ENCODE measurements around the gene CDC20.
"Not testable (repeated sequence)": the region's sequence is repeated elsewhere in the genome, so short reads cannot be mapped to it uniquely, and the experiment has no call there.

CDC20 gene

GRCh38 chr1:43358121-43358745 lies 548 bp upstream of the CDC20 start:
- DNase-seq: peak; percentile 17

GRCh38 chr1:43359696-43360095 lies 915 bp downstream of the CDC20 start:
- DNase-seq: no peak

DNA sequence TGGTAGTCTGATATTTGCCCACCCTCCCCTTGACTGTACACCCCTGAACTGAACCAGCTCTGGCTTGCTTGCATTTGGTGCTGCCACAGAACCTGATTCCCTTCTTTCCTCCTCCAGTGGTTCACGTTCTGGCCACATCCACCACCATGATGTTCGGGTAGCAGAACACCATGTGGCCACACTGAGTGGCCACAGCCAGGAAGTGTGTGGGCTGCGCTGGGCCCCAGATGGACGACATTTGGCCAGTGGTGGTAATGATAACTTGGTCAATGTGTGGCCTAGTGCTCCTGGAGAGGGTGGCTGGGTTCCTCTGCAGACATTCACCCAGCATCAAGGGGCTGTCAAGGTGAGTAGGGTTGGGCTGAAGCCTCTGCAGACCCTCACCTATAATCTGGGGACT lies 1.8 kb downstream of the CDC20 start:
- no peak for DNase-seq

DNA sequence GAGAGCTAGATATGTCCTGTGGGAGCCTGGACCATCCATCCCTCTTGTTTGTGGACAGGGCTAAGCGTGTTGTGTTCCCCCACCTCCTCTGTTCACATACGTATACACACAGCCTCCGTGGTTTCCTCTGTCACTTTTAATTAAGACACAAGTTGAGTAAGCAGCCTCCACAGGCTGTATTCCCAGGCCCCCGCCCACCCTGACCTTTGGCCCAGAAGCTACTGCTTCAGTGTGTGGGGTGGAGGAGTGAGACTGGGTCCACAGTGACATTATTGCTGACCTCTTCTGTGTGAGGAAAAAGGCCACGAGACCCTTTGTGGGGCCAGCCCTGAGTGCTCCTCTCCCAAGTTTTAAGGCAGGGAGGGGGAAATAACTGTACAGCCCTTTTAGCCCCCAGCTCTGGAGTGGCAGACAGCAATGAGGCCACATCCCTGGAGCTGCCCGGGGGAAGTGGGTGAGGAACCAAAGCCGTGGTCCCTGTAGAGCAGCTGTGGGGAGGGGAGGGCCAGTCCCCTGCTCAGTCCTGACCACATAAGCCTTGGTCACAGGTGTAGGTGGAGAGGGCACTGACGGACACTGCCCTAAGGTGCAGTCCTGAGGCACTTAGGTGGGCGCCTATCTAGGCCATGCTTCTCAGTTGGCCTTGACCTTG lies 4.6 kb downstream of the CDC20 start:
- DNase-seq: no peak

- no peak for DNase-seq
Measured at GRCh38 chr1:43363935-43364525, 5.2 kb downstream of the CDC20 start.

DNA sequence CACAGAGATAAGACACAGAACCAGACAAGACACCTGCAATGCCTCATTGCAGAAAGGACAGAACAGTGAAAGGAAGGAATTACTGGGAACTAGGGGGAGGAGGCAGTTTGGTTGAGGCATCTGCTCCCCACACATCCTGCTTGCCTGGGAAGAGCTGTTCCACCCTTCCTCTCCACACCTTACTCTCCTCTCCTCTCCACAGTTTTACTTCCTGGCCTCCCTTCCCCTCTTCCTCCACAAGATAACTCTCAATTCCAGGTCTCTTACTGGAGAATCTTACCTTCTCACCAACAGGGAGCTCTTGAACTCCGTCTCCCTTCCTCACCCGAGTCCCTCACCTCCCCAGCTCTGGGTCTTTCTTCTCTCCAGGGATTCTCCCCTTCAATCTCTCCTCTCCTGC lies 6.9 kb downstream of the CDC20 start:
- DNase-seq: no peak

- peak; percentile 7 for DNase-seq
Measured at GRCh38 chr1:43366179-43366578, 7.4 kb downstream of the CDC20 start.

DNA sequence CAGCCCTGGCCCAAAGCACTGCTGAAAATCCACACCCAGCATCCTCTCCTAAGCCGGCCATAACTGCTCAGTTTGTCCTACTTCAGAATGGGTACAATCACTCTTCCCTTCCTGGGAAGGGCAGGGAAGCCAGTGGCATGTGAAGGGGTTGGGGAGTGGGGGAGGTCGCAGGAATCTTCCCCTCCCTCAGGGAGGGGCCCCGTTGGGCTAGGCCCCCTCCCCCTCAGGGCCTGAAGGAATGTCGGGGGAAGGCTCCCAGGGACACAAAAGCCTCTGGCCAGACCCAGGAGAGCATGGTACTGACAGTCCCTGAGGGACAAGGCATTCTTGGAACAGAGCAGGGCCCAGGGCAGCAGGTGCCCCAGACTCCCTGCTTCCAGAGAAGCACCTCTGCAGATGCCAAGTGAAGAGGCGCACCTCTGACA lies 7.8 kb downstream of the CDC20 start:
- DNase-seq: no peak

- peak; percentile 36 for DNase-seq
Measured at GRCh38 chr1:43367026-43367903, 8.5 kb downstream of the CDC20 start.

DNA sequence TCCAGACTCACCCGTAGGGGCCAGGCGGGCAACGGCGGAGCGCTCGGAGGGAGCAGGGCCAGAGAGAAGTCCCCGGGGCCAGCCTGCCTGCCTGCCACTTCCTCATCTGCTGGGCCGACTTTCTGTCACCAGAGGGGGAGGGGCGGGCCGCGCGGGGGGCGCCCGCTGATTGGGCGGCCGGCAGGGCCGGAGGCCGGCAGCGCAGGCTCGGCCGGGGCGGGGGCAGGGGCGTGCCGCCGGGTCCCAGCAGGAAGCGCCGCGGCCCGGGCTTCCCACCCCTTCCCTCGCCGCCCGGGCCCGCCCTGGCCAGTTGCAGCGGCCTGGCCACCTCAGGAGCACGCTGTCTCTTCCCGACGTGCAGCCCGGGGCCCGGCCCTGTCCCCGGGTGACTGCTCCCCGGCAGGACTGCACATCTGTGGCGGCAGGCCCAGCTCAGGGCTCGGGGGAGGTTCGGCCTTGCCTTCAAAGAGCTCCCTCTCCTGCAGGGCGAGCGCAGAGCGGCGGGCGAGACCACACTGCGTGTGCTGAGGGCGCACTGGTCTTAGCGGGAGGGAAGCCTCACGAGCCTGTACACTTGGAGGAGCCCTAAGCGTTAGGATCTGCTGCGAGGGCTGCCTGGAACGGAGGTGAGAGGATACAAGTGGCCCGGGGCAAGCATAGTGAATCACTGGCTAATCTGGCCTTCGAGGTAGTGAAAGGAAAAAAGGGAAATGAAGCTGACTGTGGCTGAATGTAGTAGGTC lies 9.3 kb downstream of the CDC20 start, which contains the start of gene ELOVL1:
Gene ELOVL1 (minus strand): TSS at position 108 of the 742 bp plus-strand sequence. CDS start 2,402 bp downstream, outside the sequence.
- DNase-seq: peak; percentile 93

DNA sequence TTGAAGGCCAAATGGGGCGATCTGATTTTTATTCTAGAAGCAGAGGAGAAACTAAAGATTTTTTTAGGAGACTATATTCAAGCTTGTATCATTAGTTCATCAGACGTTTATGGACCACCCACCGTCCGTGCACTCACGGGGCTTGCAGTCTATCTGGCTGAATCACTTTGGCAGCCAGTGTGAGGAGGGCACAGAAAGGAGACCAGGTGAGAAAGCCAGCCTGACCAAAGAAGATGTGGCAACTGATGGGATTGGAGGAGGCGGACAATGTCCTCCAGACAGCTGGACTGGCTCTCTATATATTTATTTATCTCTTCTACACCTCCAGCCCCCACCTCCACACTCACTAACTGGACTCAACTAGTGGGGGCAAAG lies 9.9 kb downstream of the CDC20 start:
- DNase-seq: peak; percentile 6

- DNase-seq: not testable (repeated sequence)
Measured at GRCh38 chr1:43369779-43370178, 11.0 kb downstream of the CDC20 start.

DNA sequence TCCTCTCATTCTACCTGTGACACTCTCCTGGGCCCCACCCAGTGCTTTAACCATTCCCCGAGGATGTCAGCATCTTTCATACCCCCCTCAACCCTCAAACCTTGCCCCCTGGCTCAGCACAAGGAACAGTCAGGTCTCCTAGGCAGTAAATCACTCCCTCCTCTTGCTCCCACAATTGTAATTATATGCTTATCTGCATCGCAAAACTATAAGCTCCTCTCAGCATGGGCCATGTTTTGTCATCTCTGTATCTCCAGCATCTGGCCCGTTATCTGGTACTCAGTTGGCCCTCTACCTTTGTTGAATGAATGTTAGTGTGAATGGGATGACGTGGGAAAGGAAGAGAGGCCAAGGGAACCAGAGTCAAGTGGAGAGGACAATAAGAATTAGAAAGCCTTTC lies 11.8 kb downstream of the CDC20 start:
- DNase-seq: no peak

GRCh38 chr1:43372172-43372571 lies 13.4 kb downstream of the CDC20 start:
- DNase-seq: no peak

GRCh38 chr1:43373066-43373940 lies 14.5 kb downstream of the CDC20 start:
- DNase-seq: no peak

DNA sequence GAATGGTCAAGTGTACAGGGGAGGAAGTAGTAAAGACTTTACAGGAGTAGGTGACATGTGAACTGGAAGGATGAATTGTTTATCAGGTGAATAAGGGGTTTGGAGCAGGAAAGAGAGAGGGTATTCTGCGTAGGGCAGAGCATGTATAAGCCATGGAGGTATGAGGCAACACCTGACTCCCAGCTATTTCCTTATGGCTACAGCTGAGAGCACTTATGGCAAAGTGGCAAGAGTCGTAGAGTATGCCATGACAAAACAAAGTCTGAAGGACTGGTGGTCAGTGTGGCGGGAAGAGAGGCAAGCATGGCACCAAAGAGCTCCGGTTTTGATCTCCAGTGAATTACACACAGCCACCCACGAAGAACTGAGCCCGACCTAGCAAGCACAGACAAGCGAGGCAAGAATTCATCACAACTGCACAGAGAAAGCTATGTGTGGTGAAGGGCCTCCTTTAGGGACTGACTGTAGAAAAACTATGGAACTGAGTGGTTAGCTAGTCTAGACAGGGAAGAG lies 18.0 kb downstream of the CDC20 start:
- no peak for DNase-seq

GRCh38 chr1:43377831-43378230 lies 19.1 kb downstream of the CDC20 start:
- DNase-seq: no peak

DNA sequence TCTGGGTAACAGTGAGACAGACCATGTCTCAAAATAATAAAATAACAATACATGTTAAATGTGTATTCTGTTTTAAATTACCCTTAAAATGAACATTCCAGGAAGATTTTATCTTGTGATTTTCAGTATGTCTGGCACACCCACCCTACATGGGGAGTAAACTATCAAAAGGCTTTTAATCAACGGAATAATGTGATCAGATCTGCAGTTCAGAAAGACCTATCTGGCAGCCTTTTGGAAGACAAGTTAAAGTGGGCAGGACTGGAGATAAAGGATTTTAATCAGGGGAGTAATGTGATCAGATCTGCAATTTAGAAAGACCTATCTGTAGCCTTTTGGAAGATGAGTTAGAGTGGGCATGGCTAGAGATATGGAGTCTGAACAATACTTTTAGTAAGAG lies 20.7 kb downstream of the CDC20 start:
- no peak for DNase-seq

GRCh38 chr1:43381612-43382011 lies 22.8 kb downstream of the CDC20 start:
- DNase-seq: no peak

DNA sequence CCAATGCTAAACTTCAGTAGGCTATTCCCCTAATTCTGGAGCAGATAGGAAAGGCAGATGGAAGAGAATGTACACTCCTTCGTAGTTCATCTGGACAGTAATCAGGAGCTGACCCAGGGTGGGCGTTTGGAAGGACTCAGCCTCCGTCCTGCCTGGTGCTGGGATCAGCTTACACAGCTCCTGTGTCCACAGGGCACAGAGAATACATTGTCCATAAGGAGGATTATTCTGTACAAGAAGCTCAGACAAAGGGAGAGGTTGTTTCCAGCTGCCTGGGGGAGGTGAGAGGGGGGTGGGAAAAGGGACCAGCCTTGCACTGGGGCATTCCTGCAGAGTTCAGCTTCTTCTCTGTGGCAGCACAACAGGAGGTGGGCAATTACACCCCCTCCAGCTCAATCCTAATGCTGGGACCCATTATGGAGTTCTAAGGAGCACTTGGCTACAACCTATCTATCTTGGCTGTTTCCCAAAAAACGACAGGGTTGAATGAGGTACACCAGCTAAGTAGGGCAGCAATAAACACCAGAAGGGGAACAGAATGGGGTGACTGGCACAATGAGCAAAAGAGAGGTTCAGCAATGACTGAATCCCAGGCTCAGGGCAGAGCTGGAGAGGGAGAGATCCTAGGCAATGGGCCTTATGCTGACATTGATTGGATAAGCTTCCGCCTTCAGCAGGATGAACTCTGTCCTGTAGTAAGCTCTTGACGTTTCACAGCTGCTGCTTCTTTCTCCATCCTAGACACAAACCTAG lies 23.4 kb downstream of the CDC20 start:
- no peak for DNase-seq

GRCh38 chr1:43383449-43383848 lies 24.7 kb downstream of the CDC20 start:
- peak; percentile 9 for DNase-seq
